HEK293 (cell line): Measurements from ENCODE around the gene HS3ST6.

Experiments used
- CTCF ChIA-PET: fragments of 350-600 bp; formaldehyde crosslinking; extraction: SDS; loops from one replicate; lab custom pipeline; 2021; ENCODE audit warnings: antibody characterized with exemption; lab: Yijun Ruan, JAX
- POLR2A ChIA-PET: fragments of 300-600 bp; formaldehyde crosslinking; extraction: SDS; loops from one replicate; lab custom pipeline; 2020; ENCODE audit warnings: antibody characterized with exemption, inconsistent platforms; lab: Yijun Ruan, JAX
- H3K27ac ChIP-seq: fragments of 200-500 bp; sonication (Bioruptor generic); 2 replicates; pipeline ENCODE4 v1.5.1; 2014; ENCODE audit warnings: low read depth, low read length, control low read depth, inconsistent platforms; ENCODE audit errors: extremely low read depth
- H3K36me3 ChIP-seq, 2 experiments: fragments of 200-500 bp in 1 of 2; sonication (Bioruptor generic) in 1 of 2; 1 replicate in 1 of 2; 2 replicates in 1 of 2; pipeline ENCODE4 v1.5.1; 2014 to 2017; ENCODE audit warnings: inconsistent platforms in 2 of 2, low read length in 2 of 2; ENCODE audit not compliant: control insufficient read depth in 2 of 2, insufficient read depth in 1 of 2
- H3K4me1 ChIP-seq: fragments of 200-500 bp; sonication (Bioruptor generic); 2 replicates; pipeline ENCODE4 v1.5.1; 2014; ENCODE audit warnings: mild to moderate bottlenecking, low read length, inconsistent platforms; ENCODE audit not compliant: control insufficient read depth, insufficient read depth
- H3K4me3 ChIP-seq: 2 replicates; pipeline ENCODE4 v1.5.1; 2011; ENCODE audit warnings: low read depth, mild to moderate bottlenecking, control low read depth, low read length, moderate library complexity
- H3K9me3 ChIP-seq: fragments of 200-500 bp; sonication (Bioruptor generic); 2 replicates; pipeline ENCODE4 v1.5.1; 2014; ENCODE audit warnings: low read depth, low read length, inconsistent platforms; ENCODE audit not compliant: control insufficient read depth, insufficient read depth
- ATF2 ChIP-seq: fragments of 450-650 bp; formaldehyde crosslinking; IDR thresholded peaks from 2 replicates; pipeline ENCODE4 v1.5.1; 2016; ENCODE audit warnings: missing biosample characterization, missing genetic modification characterization, low read depth
- REPIN1 ChIP-seq: fragments of 450-650 bp; formaldehyde crosslinking; IDR thresholded peaks from 2 replicates; pipeline ENCODE4 v1.5.1; 2017; ENCODE audit warnings: missing biosample characterization, missing genetic modification characterization, low read depth
- YY2 ChIP-seq: fragments of 450-650 bp; formaldehyde crosslinking; IDR thresholded peaks from 2 replicates; pipeline ENCODE4 v1.5.1; 2016; ENCODE audit warnings: missing biosample characterization, missing genetic modification characterization
- ZNF184 ChIP-seq: fragments of 450-650 bp; IDR thresholded peaks from 2 replicates; pipeline ENCODE4 v1.5.1; 2018; ENCODE audit warnings: missing biosample characterization, mild to moderate bottlenecking, missing genetic modification characterization
- ZNF292 ChIP-seq: fragments of 450-650 bp; formaldehyde crosslinking; IDR thresholded peaks from 2 replicates; pipeline ENCODE4 v1.5.1; 2016; ENCODE audit warnings: low read depth, missing biosample characterization, missing genetic modification characterization, borderline replicate concordance
- ZNF398 ChIP-seq: fragments of 450-650 bp; formaldehyde crosslinking; IDR thresholded peaks from 2 replicates; pipeline ENCODE4 v1.5.1; 2017; ENCODE audit warnings: missing biosample characterization, missing genetic modification characterization
- ZNF433 ChIP-seq: fragments of 450-650 bp; formaldehyde crosslinking; IDR thresholded peaks from 2 replicates; pipeline ENCODE4 v1.5.1; 2016; ENCODE audit warnings: missing biosample characterization, missing genetic modification characterization, low read depth
- ZNF48 ChIP-seq: fragments of 450-650 bp; formaldehyde crosslinking; IDR thresholded peaks from 2 replicates; pipeline ENCODE4 v1.5.1; 2016; ENCODE audit warnings: missing biosample characterization, missing genetic modification characterization
- ZNF521 ChIP-seq: fragments of 450-650 bp; formaldehyde crosslinking; IDR thresholded peaks from 2 replicates; pipeline ENCODE4 v1.5.1; 2017; ENCODE audit warnings: missing biosample characterization, mild to moderate bottlenecking, missing genetic modification characterization
- ZNF585B ChIP-seq: fragments of 450-650 bp; formaldehyde crosslinking; IDR thresholded peaks from 2 replicates; pipeline ENCODE4 v1.5.1; 2016; ENCODE audit warnings: missing biosample characterization, missing genetic modification characterization
- ZNF596 ChIP-seq: fragments of 450-650 bp; IDR thresholded peaks from 2 replicates; pipeline ENCODE4 v1.5.0; 2018; ENCODE audit warnings: missing biosample characterization, mild to moderate bottlenecking, missing genetic modification characterization, moderate library complexity
- ZNF677 ChIP-seq: fragments of 450-650 bp; IDR thresholded peaks from 2 replicates; pipeline ENCODE4 v1.5.0; 2018; ENCODE audit warnings: missing biosample characterization, mild to moderate bottlenecking, missing genetic modification characterization, moderate library complexity
- ZNF776 ChIP-seq: fragments of 450-650 bp; formaldehyde crosslinking; IDR thresholded peaks from 2 replicates; pipeline ENCODE4 v1.5.0; 2017; ENCODE audit warnings: missing biosample characterization, missing genetic modification characterization, borderline replicate concordance
- TF ChIP-seq, protein P1 (sequence below): fragments of 450-650 bp; formaldehyde crosslinking; IDR thresholded peaks from 2 replicates; pipeline ENCODE4 v1.5.1; 2016; ENCODE audit warnings: missing biosample characterization, missing genetic modification characterization
- TF ChIP-seq, protein P2 (sequence below): fragments of 450-650 bp; formaldehyde crosslinking; IDR thresholded peaks from 2 replicates; pipeline ENCODE4 v1.5.1; 2016; ENCODE audit warnings: missing biosample characterization, missing genetic modification characterization
- TF ChIP-seq, protein P3 (sequence below): fragments of 450-650 bp; formaldehyde crosslinking; IDR thresholded peaks from 2 replicates; pipeline ENCODE4 v1.5.1; 2016; ENCODE audit warnings: missing biosample characterization, missing genetic modification characterization
- TF ChIP-seq, protein P4 (sequence below): fragments of 450-650 bp; formaldehyde crosslinking; IDR thresholded peaks from 2 replicates; pipeline ENCODE4 v1.5.1; 2016; ENCODE audit warnings: missing biosample characterization, missing genetic modification characterization, borderline replicate concordance
- TF ChIP-seq, protein P5 (sequence below): fragments of 450-650 bp; formaldehyde crosslinking; IDR thresholded peaks from 2 replicates; pipeline ENCODE4 v1.5.1; 2016; ENCODE audit warnings: missing biosample characterization, missing genetic modification characterization

HS3ST6 gene

DNA sequence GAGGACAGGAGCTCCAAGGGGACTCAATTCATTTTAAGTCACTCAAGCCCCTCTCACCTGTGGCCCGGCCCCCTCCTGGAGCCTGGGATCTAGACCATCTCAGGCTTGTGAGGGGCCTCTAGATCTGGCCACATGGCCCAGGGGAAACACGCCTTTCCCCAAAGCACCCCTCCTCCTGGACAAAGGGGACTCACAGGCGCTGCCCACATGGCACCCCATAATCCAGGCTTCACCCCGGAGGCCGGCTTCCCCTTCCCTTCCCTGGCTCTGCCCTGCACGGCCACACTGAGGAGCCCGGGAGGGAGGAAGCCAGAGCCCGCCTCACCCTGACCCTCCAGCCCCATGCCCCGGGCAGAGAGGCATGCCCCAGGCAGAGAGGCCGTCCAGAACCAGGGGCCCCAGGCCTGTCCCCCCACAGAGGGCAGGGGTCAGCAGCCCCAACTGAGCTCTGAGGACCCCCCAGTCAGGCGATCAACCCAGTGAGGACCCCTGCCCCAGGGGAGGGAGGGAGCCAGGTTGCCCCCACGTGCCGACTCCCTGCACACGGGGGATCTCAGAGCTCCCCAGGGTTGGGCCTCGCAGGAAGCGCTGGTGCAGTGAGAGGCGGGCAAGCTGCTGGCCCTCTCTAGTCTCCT is 10.9 kb downstream of the HS3ST6 start (continued):
- TF ChIP-seq ZNF585B (no peak), ZNF48 (no peak), ATF2 (tag by site-specific recombination) (no peak), ZNF776 (tag by site-specific recombination) (no peak), ZNF433 (no peak), REPIN1 (tag by site-specific recombination) (no peak), ZNF184 (tag by site-specific recombination) (no peak), ZNF398 (tag by site-specific recombination) (no peak), ZNF292 (tag by site-specific recombination) (no peak), YY2 (no peak)
- TF ChIP-seq, protein P1, sequence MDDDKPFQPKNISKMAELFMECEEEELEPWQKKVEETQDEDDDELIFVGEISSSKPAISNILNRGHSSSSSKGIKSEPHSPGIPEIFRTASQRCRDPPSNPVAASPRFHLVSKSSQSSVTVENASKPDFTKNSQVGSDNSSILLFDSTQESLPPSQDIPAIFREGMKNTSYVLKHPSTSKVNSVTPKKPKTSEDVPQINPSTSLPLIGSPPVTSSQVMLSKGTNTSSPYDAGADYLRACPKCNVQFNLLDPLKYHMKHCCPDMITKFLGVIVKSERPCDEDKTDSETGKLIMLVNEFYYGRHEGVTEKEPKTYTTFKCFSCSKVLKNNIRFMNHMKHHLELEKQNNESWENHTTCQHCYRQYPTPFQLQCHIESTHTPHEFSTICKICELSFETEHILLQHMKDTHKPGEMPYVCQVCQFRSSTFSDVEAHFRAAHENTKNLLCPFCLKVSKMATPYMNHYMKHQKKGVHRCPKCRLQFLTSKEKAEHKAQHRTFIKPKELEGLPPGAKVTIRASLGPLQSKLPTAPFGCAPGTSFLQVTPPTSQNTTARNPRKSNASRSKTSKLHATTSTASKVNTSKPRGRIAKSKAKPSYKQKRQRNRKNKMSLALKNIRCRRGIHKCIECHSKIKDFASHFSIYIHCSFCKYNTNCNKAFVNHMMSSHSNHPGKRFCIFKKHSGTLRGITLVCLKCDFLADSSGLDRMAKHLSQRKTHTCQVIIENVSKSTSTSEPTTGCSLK (tag by site-specific recombination), result no peak

- H3K9me3 ChIP-seq, result no peaks in the 10 kb centered on the region
- TF ChIP-seq, protein P2, sequence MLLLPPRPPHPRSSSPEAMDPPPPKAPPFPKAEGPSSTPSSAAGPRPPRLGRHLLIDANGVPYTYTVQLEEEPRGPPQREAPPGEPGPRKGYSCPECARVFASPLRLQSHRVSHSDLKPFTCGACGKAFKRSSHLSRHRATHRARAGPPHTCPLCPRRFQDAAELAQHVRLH (tag by site-specific recombination), result no peak
- TF ChIP-seq, protein P3, sequence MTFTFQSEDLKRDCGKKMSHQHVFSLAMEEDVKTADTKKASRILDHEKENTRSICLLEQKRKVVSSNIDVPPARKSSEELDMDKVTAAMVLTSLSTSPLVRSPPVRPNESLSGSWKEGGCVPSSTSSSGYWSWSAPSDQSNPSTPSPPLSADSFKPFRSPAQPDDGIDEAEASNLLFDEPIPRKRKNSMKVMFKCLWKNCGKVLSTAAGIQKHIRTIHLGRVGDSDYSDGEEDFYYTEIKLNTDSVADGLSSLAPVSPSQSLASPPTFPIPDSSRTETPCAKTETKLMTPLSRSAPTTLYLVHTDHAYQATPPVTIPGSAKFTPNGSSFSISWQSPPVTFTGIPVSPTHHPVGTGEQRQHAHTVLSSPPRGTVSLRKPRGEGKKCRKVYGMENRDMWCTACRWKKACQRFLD (tag by site-specific recombination), result no peak
- TF ChIP-seq, protein P4, sequence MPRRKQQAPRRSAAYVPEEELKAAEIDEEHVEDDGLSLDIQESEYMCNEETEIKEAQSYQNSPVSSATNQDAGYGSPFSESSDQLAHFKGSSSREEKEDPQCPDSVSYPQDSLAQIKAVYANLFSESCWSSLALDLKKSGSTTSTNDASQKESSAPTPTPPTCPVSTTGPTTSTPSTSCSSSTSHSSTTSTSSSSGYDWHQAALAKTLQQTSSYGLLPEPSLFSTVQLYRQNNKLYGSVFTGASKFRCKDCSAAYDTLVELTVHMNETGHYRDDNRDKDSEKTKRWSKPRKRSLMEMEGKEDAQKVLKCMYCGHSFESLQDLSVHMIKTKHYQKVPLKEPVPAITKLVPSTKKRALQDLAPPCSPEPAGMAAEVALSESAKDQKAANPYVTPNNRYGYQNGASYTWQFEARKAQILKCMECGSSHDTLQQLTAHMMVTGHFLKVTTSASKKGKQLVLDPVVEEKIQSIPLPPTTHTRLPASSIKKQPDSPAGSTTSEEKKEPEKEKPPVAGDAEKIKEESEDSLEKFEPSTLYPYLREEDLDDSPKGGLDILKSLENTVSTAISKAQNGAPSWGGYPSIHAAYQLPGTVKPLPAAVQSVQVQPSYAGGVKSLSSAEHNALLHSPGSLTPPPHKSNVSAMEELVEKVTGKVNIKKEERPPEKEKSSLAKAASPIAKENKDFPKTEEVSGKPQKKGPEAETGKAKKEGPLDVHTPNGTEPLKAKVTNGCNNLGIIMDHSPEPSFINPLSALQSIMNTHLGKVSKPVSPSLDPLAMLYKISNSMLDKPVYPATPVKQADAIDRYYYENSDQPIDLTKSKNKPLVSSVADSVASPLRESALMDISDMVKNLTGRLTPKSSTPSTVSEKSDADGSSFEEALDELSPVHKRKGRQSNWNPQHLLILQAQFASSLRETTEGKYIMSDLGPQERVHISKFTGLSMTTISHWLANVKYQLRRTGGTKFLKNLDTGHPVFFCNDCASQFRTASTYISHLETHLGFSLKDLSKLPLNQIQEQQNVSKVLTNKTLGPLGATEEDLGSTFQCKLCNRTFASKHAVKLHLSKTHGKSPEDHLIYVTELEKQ, result no peak
- TF ChIP-seq ZNF596 (tag by site-specific recombination) (no peak), ZNF521 (tag by site-specific recombination) (no peak), ZNF677 (no peak)
- TF ChIP-seq, protein P5, sequence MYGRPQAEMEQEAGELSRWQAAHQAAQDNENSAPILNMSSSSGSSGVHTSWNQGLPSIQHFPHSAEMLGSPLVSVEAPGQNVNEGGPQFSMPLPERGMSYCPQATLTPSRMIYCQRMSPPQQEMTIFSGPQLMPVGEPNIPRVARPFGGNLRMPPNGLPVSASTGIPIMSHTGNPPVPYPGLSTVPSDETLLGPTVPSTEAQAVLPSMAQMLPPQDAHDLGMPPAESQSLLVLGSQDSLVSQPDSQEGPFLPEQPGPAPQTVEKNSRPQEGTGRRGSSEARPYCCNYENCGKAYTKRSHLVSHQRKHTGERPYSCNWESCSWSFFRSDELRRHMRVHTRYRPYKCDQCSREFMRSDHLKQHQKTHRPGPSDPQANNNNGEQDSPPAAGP (tag by site-specific recombination), result no peak
- TF ChIP-seq, all 188 proteins: peak for 0
- Histone ChIP-seq H3K36me3 (no peaks in the 10 kb centered on the region), H3K4me1 (no peaks in the 10 kb centered on the region), H3K4me3 (no peak overlapping the region), H3K27ac (no peak overlapping the region)
- POLR2A ChIA-PET, result no interaction called here
- CTCF ChIA-PET, result interaction anchor here (0.7 to 1.3 kb wide), 2 partner anchors 22 to 48 kb away, joined by 3 read pairs; no protein-coding TSS in a partner anchor
Observed at GRCh38 chr16:1906846-1907165, 11.4 kb downstream of the HS3ST6 start.
